H9 (cell line): ENCODE data around the gene KIF13A. TPM values are rescaled to one million over a fixed set of nuclear protein-coding genes. Genes with fewer than 3 reads are reported as not detected.

Experiments used
- DNase-seq: peaks from one replicate; pipeline ENCODE4 v3.0.0-alpha.2; 2017
- H2AFZ ChIP-seq: one replicate; pipeline ENCODE4 v1.6.1; 2013; ENCODE audit warnings: mild to moderate bottlenecking, low read length, control low read depth, moderate library complexity
- H2AK5ac ChIP-seq: 2 replicates; pipeline ENCODE4 v1.6.1; 2013; ENCODE audit warnings: low read length, control low read depth, mixed read lengths; ENCODE audit not compliant: insufficient read length
- H2BK120ac ChIP-seq: one replicate; pipeline ENCODE4 v1.6.1; 2013; ENCODE audit warnings: low read depth, mild to moderate bottlenecking, low read length, control low read depth, inconsistent platforms; ENCODE audit not compliant: poor library complexity, severe bottlenecking
- H2BK12ac ChIP-seq: 2 replicates; pipeline ENCODE4 v1.6.1; 2013; ENCODE audit warnings: low read length, control low read depth, mixed read lengths, low read depth; ENCODE audit not compliant: insufficient read length
- H2BK15ac ChIP-seq: 2 replicates; pipeline ENCODE4 v1.6.1; 2013; ENCODE audit warnings: low read depth, low read length, control low read depth
- H2BK20ac ChIP-seq: one replicate; pipeline ENCODE4 v1.6.1; 2013; ENCODE audit warnings: low read depth, mild to moderate bottlenecking, low read length, control low read depth, inconsistent platforms; ENCODE audit not compliant: poor library complexity, severe bottlenecking
- H2BK5ac ChIP-seq: 2 replicates; pipeline ENCODE4 v1.6.1; 2013; ENCODE audit warnings: low read length, control low read depth, mixed read lengths; ENCODE audit not compliant: insufficient read length
- H3K14ac ChIP-seq: 2 replicates; pipeline ENCODE4 v1.6.1; 2013; ENCODE audit warnings: low read length, control low read depth; ENCODE audit not compliant: insufficient read depth
- H3K18ac ChIP-seq: 2 replicates; pipeline ENCODE4 v1.6.1; 2013; ENCODE audit warnings: low read depth, mild to moderate bottlenecking, mixed read lengths, low read length, control low read depth; ENCODE audit not compliant: insufficient read length
- H3K23ac ChIP-seq: 2 replicates; pipeline ENCODE4 v1.6.1; 2013; ENCODE audit warnings: low read length, control low read depth, mixed read lengths, low read depth; ENCODE audit not compliant: insufficient read length
- H3K23me2 ChIP-seq: 2 replicates; pipeline ENCODE4 v1.6.1; 2013; ENCODE audit warnings: low read depth, mild to moderate bottlenecking, mixed read lengths, low read length, control low read depth; ENCODE audit not compliant: insufficient read length, poor library complexity, severe bottlenecking
- H3K27ac ChIP-seq: 2 replicates; pipeline ENCODE4 v1.5.1; 2013; ENCODE audit warnings: low read length, control low read depth, mixed read lengths, low read depth; ENCODE audit not compliant: insufficient read length
- H3K27me3 ChIP-seq: 2 replicates; pipeline ENCODE4 v1.6.1; 2013; ENCODE audit warnings: low read length, control low read depth, inconsistent platforms; ENCODE audit not compliant: insufficient read depth
- H3K4ac ChIP-seq: 2 replicates; pipeline ENCODE4 v1.6.1; 2013; ENCODE audit warnings: low read depth, mild to moderate bottlenecking, control low read depth, inconsistent platforms, low read length, moderate library complexity
- H3K4me1 ChIP-seq: 2 replicates; pipeline ENCODE4 v1.6.1; 2013; ENCODE audit warnings: low read length, control low read depth, inconsistent platforms; ENCODE audit not compliant: insufficient read depth
- H3K4me2 ChIP-seq: 2 replicates; pipeline ENCODE4 v1.6.1; 2013; ENCODE audit warnings: low read length, control low read depth, mixed read lengths; ENCODE audit not compliant: insufficient read length, insufficient read depth
- H3K56ac ChIP-seq: 2 replicates; pipeline ENCODE4 v1.6.1; 2013; ENCODE audit warnings: low read depth, mild to moderate bottlenecking, mixed read lengths, low read length, control low read depth; ENCODE audit not compliant: insufficient read length
- H3K79me1 ChIP-seq: 2 replicates; pipeline ENCODE4 v1.6.1; 2013; ENCODE audit warnings: low read depth, mild to moderate bottlenecking, moderate library complexity, low read length, control low read depth, inconsistent platforms; ENCODE audit not compliant: insufficient read depth, poor library complexity, severe bottlenecking
- H3K79me2 ChIP-seq: 2 replicates; pipeline ENCODE4 v1.6.1; 2013; ENCODE audit warnings: low read length, control low read depth, inconsistent platforms; ENCODE audit not compliant: insufficient read depth
- H3K9ac ChIP-seq: 2 replicates; pipeline ENCODE4 v1.6.1; 2013; ENCODE audit warnings: low read length, control low read depth, mixed read lengths; ENCODE audit not compliant: insufficient read length; ENCODE audit errors: extremely low read depth
- H3K9me3 ChIP-seq: one replicate; pipeline ENCODE4 v1.6.1; 2013; ENCODE audit warnings: low read depth, low read length, inconsistent platforms; ENCODE audit not compliant: control insufficient read depth
- H3T11ph ChIP-seq: one replicate; pipeline ENCODE4 v1.6.1; 2013; ENCODE audit warnings: mild to moderate bottlenecking, low read length, control low read depth, inconsistent platforms
- H4K20me1 ChIP-seq: one replicate; pipeline ENCODE4 v1.6.1; 2013; ENCODE audit not compliant: control insufficient read depth, insufficient read length, insufficient read depth
- H4K5ac ChIP-seq: 2 replicates; pipeline ENCODE4 v1.6.1; 2013; ENCODE audit warnings: low read depth, mild to moderate bottlenecking, mixed read lengths, low read length, control low read depth; ENCODE audit not compliant: insufficient read length
- H4K8ac ChIP-seq: replicated peaks from 2 replicates; pipeline ENCODE4 v1.6.1; 2013; ENCODE audit warnings: low read length, control low read depth, mixed read lengths, low read depth; ENCODE audit not compliant: insufficient read length
- H4K91ac ChIP-seq: 2 replicates; pipeline ENCODE4 v1.6.1; 2013; ENCODE audit warnings: low read depth, mild to moderate bottlenecking, moderate library complexity, mixed read lengths, low read length, control low read depth; ENCODE audit not compliant: insufficient read length
- H3K27ac Mint-ChIP-seq, 3 experiments: 2 replicates in 2 of 3; 3 replicates in 1 of 3; pipeline ENCODE4 v1.8.0; 2020 to 2021; ENCODE audit warnings: mixed read lengths in 3 of 3, mild to moderate bottlenecking in 1 of 3, moderate library complexity in 1 of 3
- H3K27me3 Mint-ChIP-seq: 2 replicates; pipeline ENCODE4 v1.8.0; 2021; ENCODE audit warnings: low read depth, mild to moderate bottlenecking, moderate library complexity, mixed read lengths
- H3K36me3 Mint-ChIP-seq, 3 experiments: 2 replicates in 2 of 3; 3 replicates in 1 of 3; pipeline ENCODE4 v1.8.0; 2020 to 2021; ENCODE audit warnings: low read depth in 3 of 3, mixed read lengths in 3 of 3; ENCODE audit not compliant: insufficient read depth in 1 of 3
- H3K4me1 Mint-ChIP-seq, 2 experiments: 2 replicates each; pipeline ENCODE4 v1.8.0; 2020; ENCODE audit warnings: mixed read lengths in 2 of 2
- H3K4me3 Mint-ChIP-seq, 2 experiments: 2 replicates in 1 of 2; 3 replicates in 1 of 2; pipeline ENCODE4 v1.8.0; 2020 to 2021; ENCODE audit warnings: mild to moderate bottlenecking in 2 of 2, mixed read lengths in 2 of 2, moderate library complexity in 1 of 2
- H3K9me3 Mint-ChIP-seq, 2 experiments: 2 replicates in 1 of 2; 3 replicates in 1 of 2; pipeline ENCODE4 v1.8.0; 2020; ENCODE audit warnings: mild to moderate bottlenecking in 2 of 2, mixed read lengths in 2 of 2, moderate library complexity in 1 of 2
- WGBS: extraction: QIAGEN DNeasy Blood & Tissue Kit; methylation state at CpG from one replicate; pipeline ENCODE4 v1.1.7; 2013; ENCODE audit warnings: missing lambda C conversion rate, low lambda C conversion rate, mixed read lengths; ENCODE audit not compliant: insufficient read length; ENCODE audit errors: extremely low coverage; 5-methylcytosine and 5-hydroxymethylcytosine counted together
- total RNA-seq: library from RNA; stranded (reverse); gene quantifications from 2 replicates; pipeline ENCODE4 v1.2.1, GENCODE V29; 2021
- TF ChIP-seq, protein P1 (sequence below): fragments of 200-600 bp; sonication (generic); conservative IDR thresholded peaks from 3 replicates; pipeline ENCODE4 v1.8.0; 2021; ENCODE audit warnings: antibody characterized with exemption, mild to moderate bottlenecking

KIF13A gene
- total RNA-seq, 1 experiment from 2014 or later = 38.2 TPM

DNA sequence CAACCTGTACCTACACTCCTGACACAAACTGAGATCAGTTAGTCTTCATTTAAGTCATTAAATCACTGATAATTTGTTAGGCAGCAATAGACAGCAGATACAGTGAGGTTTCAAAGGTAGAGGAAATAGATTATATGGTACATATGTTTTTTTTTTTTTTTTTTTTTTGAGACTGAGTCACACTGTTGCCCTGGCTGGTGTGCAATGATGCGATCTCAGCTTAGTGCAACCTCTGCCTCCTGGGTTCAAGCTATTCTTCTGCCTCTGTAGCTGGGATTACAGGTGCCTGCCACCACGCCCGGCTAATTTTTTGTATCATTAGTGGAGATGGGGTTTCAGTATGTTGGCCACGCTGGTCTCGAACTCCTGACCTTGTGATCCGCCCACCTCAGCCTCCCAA lies 38.2 kb upstream of the KIF13A start:
- TF ChIP-seq, protein P1, sequence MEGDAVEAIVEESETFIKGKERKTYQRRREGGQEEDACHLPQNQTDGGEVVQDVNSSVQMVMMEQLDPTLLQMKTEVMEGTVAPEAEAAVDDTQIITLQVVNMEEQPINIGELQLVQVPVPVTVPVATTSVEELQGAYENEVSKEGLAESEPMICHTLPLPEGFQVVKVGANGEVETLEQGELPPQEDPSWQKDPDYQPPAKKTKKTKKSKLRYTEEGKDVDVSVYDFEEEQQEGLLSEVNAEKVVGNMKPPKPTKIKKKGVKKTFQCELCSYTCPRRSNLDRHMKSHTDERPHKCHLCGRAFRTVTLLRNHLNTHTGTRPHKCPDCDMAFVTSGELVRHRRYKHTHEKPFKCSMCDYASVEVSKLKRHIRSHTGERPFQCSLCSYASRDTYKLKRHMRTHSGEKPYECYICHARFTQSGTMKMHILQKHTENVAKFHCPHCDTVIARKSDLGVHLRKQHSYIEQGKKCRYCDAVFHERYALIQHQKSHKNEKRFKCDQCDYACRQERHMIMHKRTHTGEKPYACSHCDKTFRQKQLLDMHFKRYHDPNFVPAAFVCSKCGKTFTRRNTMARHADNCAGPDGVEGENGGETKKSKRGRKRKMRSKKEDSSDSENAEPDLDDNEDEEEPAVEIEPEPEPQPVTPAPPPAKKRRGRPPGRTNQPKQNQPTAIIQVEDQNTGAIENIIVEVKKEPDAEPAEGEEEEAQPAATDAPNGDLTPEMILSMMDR = no peak
- H2AFZ ChIP-seq = no peak overlapping the region
- no peak overlapping the region for H2BK20ac ChIP-seq
- no peak overlapping the region for H4K8ac ChIP-seq
- H2AK5ac ChIP-seq = no peak overlapping the region
- no peak overlapping the region for H2BK15ac ChIP-seq
- H4K5ac ChIP-seq = no peak overlapping the region
- no peaks in the 10 kb centered on the region for H3K79me2 ChIP-seq
- H3K4me1 ChIP-seq = peaks cover 11% of the 10 kb centered on the region
- H3K27ac ChIP-seq = no peak overlapping the region
- H3K27ac Mint-ChIP-seq = 0 out of 7 replicates have a peak overlapping the region, but pooled peaks of 1 of the 3 experiments have one; percentile 82
- H3K9me3 ChIP-seq = no peaks in the 10 kb centered on the region
- H4K20me1 ChIP-seq = no peaks in the 10 kb centered on the region
- no peak overlapping the region for H3K4me2 ChIP-seq
- no peaks in the 10 kb centered on the region for H3K27me3 Mint-ChIP-seq
- no peak overlapping the region for H3K9ac ChIP-seq
- no peak overlapping the region for H3T11ph ChIP-seq
- no peak overlapping the region for H3K18ac ChIP-seq
- peaks cover 0 to 8% (median 2%) of the 10 kb centered on the region in 3 experiments; a peak in 3 of 7 replicates for H3K36me3 Mint-ChIP-seq
- H3K23ac ChIP-seq = no peak overlapping the region
- DNase-seq = no peak
- no peak overlapping the region for H2BK12ac ChIP-seq
- no peak overlapping the region for H3K4ac ChIP-seq
- no peak overlapping the region for H3K4me3 Mint-ChIP-seq
- no peak overlapping the region for H4K91ac ChIP-seq
- H2BK120ac ChIP-seq = no peak overlapping the region
- no peaks in the 10 kb centered on the region for H3K27me3 ChIP-seq
- whole genome bisulfite sequencing = no CpG with 5 or more reads among the region's 6 CpGs
- no peaks in the 10 kb centered on the region for H3K23me2 ChIP-seq
- peaks cover 0 to 3% of the 10 kb centered on the region in 2 experiments; a peak in 2 of 5 replicates for H3K9me3 Mint-ChIP-seq
- no peak overlapping the region for H3K56ac ChIP-seq
- H2BK5ac ChIP-seq = no peak overlapping the region
- H3K79me1 ChIP-seq = no peaks in the 10 kb centered on the region
- H3K14ac ChIP-seq = no peak overlapping the region
- peaks cover 41 to 44% of the 10 kb centered on the region in 2 experiments for H3K4me1 Mint-ChIP-seq
